ENCODE measurements around the gene C12orf42. TPM values are rescaled to one million over a fixed set of nuclear protein-coding genes. Genes with fewer than 3 reads are reported as not detected.

The C12orf42 gene
- total RNA-seq, 1 donor: not detected

DNA sequence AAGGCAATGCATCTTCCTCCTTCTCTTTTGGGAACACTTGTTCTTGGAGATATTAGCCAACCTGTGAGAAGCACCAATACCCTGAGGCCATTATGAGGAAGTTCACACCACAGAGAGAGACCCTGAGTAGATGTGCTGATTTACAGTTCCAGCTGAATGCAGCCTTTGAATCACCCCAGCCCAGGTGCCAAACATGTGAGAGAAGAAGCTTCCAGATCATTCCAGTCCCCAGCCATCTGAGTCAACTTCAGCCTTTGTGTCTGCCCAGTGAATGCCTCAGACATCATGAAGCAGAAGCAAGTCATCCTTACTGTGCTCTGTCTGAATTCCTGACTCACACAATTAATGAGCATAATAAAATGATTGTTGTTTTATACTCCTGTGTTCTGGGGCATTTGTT, 25.1 kb downstream of the C12orf42 start:
- TF ChIP-seq, protein P1, sequence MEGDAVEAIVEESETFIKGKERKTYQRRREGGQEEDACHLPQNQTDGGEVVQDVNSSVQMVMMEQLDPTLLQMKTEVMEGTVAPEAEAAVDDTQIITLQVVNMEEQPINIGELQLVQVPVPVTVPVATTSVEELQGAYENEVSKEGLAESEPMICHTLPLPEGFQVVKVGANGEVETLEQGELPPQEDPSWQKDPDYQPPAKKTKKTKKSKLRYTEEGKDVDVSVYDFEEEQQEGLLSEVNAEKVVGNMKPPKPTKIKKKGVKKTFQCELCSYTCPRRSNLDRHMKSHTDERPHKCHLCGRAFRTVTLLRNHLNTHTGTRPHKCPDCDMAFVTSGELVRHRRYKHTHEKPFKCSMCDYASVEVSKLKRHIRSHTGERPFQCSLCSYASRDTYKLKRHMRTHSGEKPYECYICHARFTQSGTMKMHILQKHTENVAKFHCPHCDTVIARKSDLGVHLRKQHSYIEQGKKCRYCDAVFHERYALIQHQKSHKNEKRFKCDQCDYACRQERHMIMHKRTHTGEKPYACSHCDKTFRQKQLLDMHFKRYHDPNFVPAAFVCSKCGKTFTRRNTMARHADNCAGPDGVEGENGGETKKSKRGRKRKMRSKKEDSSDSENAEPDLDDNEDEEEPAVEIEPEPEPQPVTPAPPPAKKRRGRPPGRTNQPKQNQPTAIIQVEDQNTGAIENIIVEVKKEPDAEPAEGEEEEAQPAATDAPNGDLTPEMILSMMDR (IDR thresholded peaks at IDR 0.05; ENCODE audit: insufficient read depth, low read depth, low read length): no peak
- no peak overlapping the region for H3K4me3 ChIP-seq (ENCODE audit: low read depth, low read length)
- DNase-seq (ENCODE audit: low read depth): no peak

- no peak overlapping the region for H3K4me3 ChIP-seq (ENCODE audit: low read depth, low read length)
- no peak for DNase-seq (ENCODE audit: low read depth)
- TF ChIP-seq, protein P1 (IDR thresholded peaks at IDR 0.05; ENCODE audit: insufficient read depth, low read depth, low read length): no peak
These were observed 26.0 kb downstream of the C12orf42 start for GRCh38 chr12:103469719-103470118.

DNA sequence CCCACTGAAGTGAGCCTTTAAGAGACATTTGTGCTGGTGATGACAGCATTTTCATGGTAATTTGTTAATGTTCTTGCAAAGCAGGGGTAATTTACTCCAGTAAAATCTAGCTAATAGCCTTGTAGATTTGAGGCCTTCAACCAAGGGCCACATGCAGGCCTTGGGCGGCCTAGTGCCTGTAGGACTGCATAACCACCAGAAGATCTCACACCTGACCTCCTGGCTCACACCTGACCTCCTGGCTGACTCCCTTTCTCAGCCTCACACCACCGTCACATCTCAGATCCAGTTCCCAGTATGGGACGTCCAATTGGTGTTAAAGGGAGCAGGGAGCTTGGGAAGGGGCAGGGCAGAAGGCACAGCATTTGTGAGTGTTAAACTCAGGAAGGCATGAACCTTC, 26.9 kb downstream of the C12orf42 start:
- DNase-seq (ENCODE audit: low read depth): no peak
- TF ChIP-seq, protein P1 (IDR thresholded peaks at IDR 0.05; ENCODE audit: insufficient read depth, low read depth, low read length): no peak
- no peak overlapping the region for H3K4me3 ChIP-seq (ENCODE audit: low read depth, low read length)

DNA sequence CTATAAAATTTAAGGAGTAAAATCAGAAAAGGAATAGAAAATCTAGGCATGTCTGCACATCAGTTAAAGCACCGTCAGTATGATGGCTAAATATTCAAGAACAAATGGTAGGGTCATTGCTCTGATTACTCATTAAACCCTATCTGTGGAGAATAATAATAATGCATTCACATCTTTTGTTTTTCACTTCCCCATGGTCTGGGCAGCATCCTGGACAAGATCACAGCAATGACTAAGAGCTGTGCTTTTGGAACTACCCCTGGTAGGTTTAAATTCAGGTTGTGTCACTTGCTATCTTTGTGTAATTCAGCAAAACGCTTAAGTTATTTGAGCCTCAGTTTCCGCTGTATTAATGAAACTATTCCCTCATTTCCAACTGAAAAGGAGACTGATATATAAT, 33.1 kb downstream of the C12orf42 start:
- DNase-seq (ENCODE audit: low read depth): no peak
- no peak overlapping the region for H3K4me3 ChIP-seq (ENCODE audit: low read depth, low read length)
- TF ChIP-seq, protein P1 (IDR thresholded peaks at IDR 0.05; ENCODE audit: insufficient read depth, low read depth, low read length): no peak

- TF ChIP-seq, protein P1 (IDR thresholded peaks at IDR 0.05; ENCODE audit: insufficient read depth, low read depth, low read length): no peak
- DNase-seq (ENCODE audit: low read depth): no peak
- H3K4me3 ChIP-seq (ENCODE audit: low read depth, low read length): no peak overlapping the region
These were observed 38.3 kb downstream of the C12orf42 start for GRCh38 chr12:103457471-103457870.

- no peak overlapping the region for H3K4me3 ChIP-seq (ENCODE audit: low read depth, low read length)
- DNase-seq (ENCODE audit: low read depth): no peak
- TF ChIP-seq, protein P1 (IDR thresholded peaks at IDR 0.05; ENCODE audit: insufficient read depth, low read depth, low read length): no peak
These were observed 39.8 kb downstream of the C12orf42 start for GRCh38 chr12:103456006-103456405.

GRCh38 chr12:103455020-103455763, 40.6 kb downstream of the C12orf42 start:
- no peak overlapping the region for H3K4me3 ChIP-seq (ENCODE audit: low read depth, low read length)
- no peak for DNase-seq (ENCODE audit: low read depth)
- TF ChIP-seq, protein P1 (IDR thresholded peaks at IDR 0.05; ENCODE audit: insufficient read depth, low read depth, low read length): no peak

Data from fibroblast of villous mesenchyme (primary cell).